K562 (cell line): ENCODE results near the gene DCAF10. TPM values are rescaled to one million over a fixed set of nuclear protein-coding genes. Genes with fewer than 3 reads are reported as not detected.
A peak's percentile ranks its signal among the peaks of the same experiment; 100 is the strongest.

Experiments
- ATAC-seq: fragments of 200-7000 bp; cut with Tn5 transposase; 3 replicates; pipeline ENCODE4 v1.9.1; 2020; ENCODE audit warnings: moderate library complexity
- BruUV-seq: library from RNA; stranded (reverse); fragments of 400-500 nt; replicated peaks from 2 replicates; lab custom pipeline; 2021; lab: Mats Ljungman, UMichigan
- CTCF ChIA-PET: fragments of 300-600 bp; formaldehyde crosslinking; extraction: SDS; loops from one replicate; lab custom pipeline; 2021; ENCODE audit warnings: low intra/inter-chr PET ratio; lab: Yijun Ruan, JAX
- POLR2A ChIA-PET: fragments of 300-600, 350-650 bp; sonication (Branson Sonifier 250); formaldehyde crosslinking; extraction: SDS; loops from one replicate; lab custom pipeline; 2021; ENCODE audit warnings: antibody characterized with exemption, inconsistent platforms; lab: Yijun Ruan, JAX
- DNase-seq, 4 experiments: peaks; one replicate each; pipeline versions ENCODE4 v3.0.0 to v3.0.0-alpha.2; 2011 to 2018; ENCODE audit warnings: low spot score in 3 of 4, mixed read lengths in 3 of 4; ENCODE audit errors: extremely low read depth in 1 of 4
- FAIRE-seq: peaks from 2 replicates; lab custom pipeline; 2011; peaks lifted over from hg19 to GRCh38; lab: Jason Lieb, UNC
- H2AFZ ChIP-seq: 2 replicates; pipeline ENCODE4 v1.6.0; 2011; ENCODE audit warnings: low read depth, low read length, control low read depth, inconsistent platforms
- H3K27ac ChIP-seq: fragments of 200-600 bp; 3 replicates; pipeline ENCODE4 v1.8.0; 2011; ENCODE audit warnings: low read depth, mild to moderate bottlenecking, control low read depth, inconsistent platforms, low read length, moderate library complexity, mixed read lengths; ENCODE audit errors: extremely low read depth
- H3K27me3 ChIP-seq, 2 experiments: fragments of 300-600 bp in 1 of 2; 2 replicates in 1 of 2; 3 replicates in 1 of 2; pipeline versions ENCODE4 v1.6.0 to v1.8.0; 2011; ENCODE audit warnings: inconsistent platforms in 2 of 2, low read length in 2 of 2, mild to moderate bottlenecking in 1 of 2, mixed read lengths in 1 of 2, moderate library complexity in 1 of 2; ENCODE audit not compliant: control insufficient read depth in 2 of 2, insufficient read depth in 2 of 2
- H3K36me3 ChIP-seq: fragments of 300-600 bp; 3 replicates; pipeline ENCODE4 v1.8.0; 2011; ENCODE audit warnings: mild to moderate bottlenecking, low read length, inconsistent platforms; ENCODE audit not compliant: control insufficient read depth, insufficient read depth
- H3K4me1 ChIP-seq, 2 experiments: fragments of 200-600 bp in 1 of 2; replicated peaks in 1 of 2; 2 replicates in 1 of 2; 3 replicates in 1 of 2; pipeline versions ENCODE4 v1.5.1 to v1.8.0; 2011; ENCODE audit warnings: inconsistent platforms in 2 of 2, low read length in 2 of 2, mild to moderate bottlenecking in 1 of 2, mixed read lengths in 1 of 2, moderate library complexity in 1 of 2; ENCODE audit not compliant: control insufficient read depth in 2 of 2, insufficient read depth in 2 of 2
- H3K4me2 ChIP-seq: 2 replicates; pipeline ENCODE4 v1.6.1; 2011; ENCODE audit warnings: low read length, control low read depth, inconsistent platforms, mixed read lengths; ENCODE audit not compliant: insufficient read depth
- H3K4me3 ChIP-seq: fragments of 200-600 bp; sonication (generic), shearing (Covaris generic); 2 replicates; pipeline ENCODE4 v1.5.1; 2016; ENCODE audit warnings: control low read depth, inconsistent platforms
- H3K79me2 ChIP-seq: fragments of 200-600 bp; 3 replicates; pipeline ENCODE4 v1.8.0; 2011; ENCODE audit warnings: low read length, inconsistent platforms; ENCODE audit not compliant: control insufficient read depth, insufficient read depth
- H3K9ac ChIP-seq, 2 experiments: 2 replicates each; pipeline versions ENCODE4 v1.6.0 to v1.6.1; 2011; ENCODE audit warnings: low read depth in 2 of 2, low read length in 2 of 2, control low read depth in 1 of 2, inconsistent platforms in 1 of 2, mild to moderate bottlenecking in 1 of 2, mixed read lengths in 1 of 2; ENCODE audit not compliant: insufficient read depth in 1 of 2
- H3K9me1 ChIP-seq: one replicate; pipeline ENCODE4 v1.6.0; 2011; ENCODE audit warnings: inconsistent platforms, mild to moderate bottlenecking, low read length, moderate library complexity; ENCODE audit not compliant: control insufficient read depth, insufficient read depth
- H3K9me3 ChIP-seq: replicated peaks from 2 replicates; pipeline ENCODE4 v1.5.1; 2011; ENCODE audit warnings: low read depth, low read length, inconsistent platforms; ENCODE audit not compliant: control insufficient read depth, insufficient read depth
- H4K20me1 ChIP-seq: replicated peaks from 2 replicates; pipeline ENCODE4 v1.6.1; 2011; ENCODE audit warnings: low read length, inconsistent platforms, mixed read lengths; ENCODE audit not compliant: control insufficient read depth, insufficient read depth
- FOXP1 ChIP-seq: sonication (generic); formaldehyde crosslinking; IDR thresholded peaks from 2 replicates; pipeline ENCODE4 v1.8.0; 2022; ENCODE audit warnings: mild to moderate bottlenecking, missing genetic modification reagents
- ILF3 ChIP-seq: fragments of 450-650 bp; IDR thresholded peaks from 2 replicates; pipeline ENCODE4 v1.6.1; 2018; ENCODE audit warnings: antibody characterized with exemption, mild to moderate bottlenecking, moderate library complexity, borderline replicate concordance
- POLR2A ChIP-seq: fragments of 450-650 bp; conservative IDR thresholded peaks from 2 replicates; pipeline ENCODE4 v1.6.1; 2016
- POLR2AphosphoS5 ChIP-seq: IDR thresholded peaks from 2 replicates; pipeline ENCODE4 v1.6.1; 2011; ENCODE audit warnings: mild to moderate bottlenecking, low read depth, low read length, moderate library complexity; ENCODE audit not compliant: control insufficient read depth, insufficient read depth
- SRSF7 ChIP-seq: fragments of 200-400 bp; formaldehyde crosslinking; optimal IDR thresholded peaks from 2 replicates; pipeline ENCODE3; 2017; ENCODE audit warnings: mild to moderate bottlenecking, low read depth, low read length
- WGBS: fragments of 100-300 bp; shearing (Covaris generic); methylation state at CpG from one replicate; pipeline ENCODE4 v1.1.6; 2016; ENCODE audit warnings: low coverage, mixed read lengths; ENCODE audit not compliant: insufficient coverage; ENCODE audit errors: missing lambda C conversion rate; 5-methylcytosine and 5-hydroxymethylcytosine counted together
- in situ Hi-C: fragments of 300-500 bp; cut with MboI; formaldehyde crosslinking; loops from 4 replicates; pipeline ENCODE4 v1.15.0; 2018; ENCODE audit warnings: inconsistent platforms, mixed read lengths
- intact Hi-C: fragments of 100-400 bp; cut with micrococcal nuclease; formaldehyde crosslinking; loops from 2 replicates; pipeline ENCODE4 v1.14.2; 2022
- polyA plus RNA-seq, 8 experiments: library from polyadenylated mRNA; depleted of rRNA in 4 of 8; stranded (reverse) in 5 of 8; unstranded in 3 of 8; fragments of >200 nt; fragmentation: Nextera tagmentation in 2 of 8; fragmentation: Illumina TruSeq in 1 of 8; extraction: Ambion mirVana in 2 of 8; extraction: Trizol in 1 of 8; gene quantifications; 2 replicates each; pipeline versions ENCODE4 v1.2.1 to v1.2.3, GENCODE V29; 2011 to 2014; ENCODE audit warnings: inconsistent platforms in 1 of 8, missing spikeins in 1 of 8
- total RNA-seq, 7 experiments: library from RNA; depleted of rRNA in 6 of 7; stranded (reverse); fragments of >200 nt in 6 of 7; fragmentation: Illumina TruSeq in 2 of 7; extraction: Trizol in 2 of 7; gene quantifications; 2 replicates each; pipeline versions ENCODE4 v1.2.1 to v1.2.3, GENCODE V29; 2011 to 2021; ENCODE audit warnings: low replicate concordance in 1 of 7

DCAF10 gene
- total and polyA plus RNA-seq, 9 of the 15 experiments (the other 6 are each of a cell fraction or from before 2014, with no cell fraction given) = 6.8 to 40.1 (median 16.9) TPM

DNA sequence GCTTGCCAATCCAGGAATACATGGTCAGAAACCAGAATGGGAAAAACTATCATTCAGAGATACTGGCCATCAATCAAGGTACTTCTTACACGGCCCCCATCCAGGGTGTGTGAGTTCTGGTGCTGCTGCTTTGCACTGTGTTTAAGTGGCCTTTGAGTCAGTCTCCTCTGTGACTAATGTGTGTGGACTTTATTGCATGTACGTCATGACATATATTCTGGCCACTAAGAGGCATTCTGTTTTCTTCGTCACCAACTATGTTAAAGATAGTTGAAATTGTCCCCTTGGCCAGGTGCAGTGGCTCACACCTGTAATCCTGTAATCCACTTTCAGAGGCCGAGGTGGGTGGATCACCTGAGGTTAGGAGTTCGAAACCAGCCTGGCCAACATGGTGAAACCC lies 24.3 kb upstream of the DCAF10 start:
- H3K4me2 ChIP-seq = no peak overlapping the region
- no peak for DNase-seq
- H3K4me3 ChIP-seq = no peak overlapping the region
- TF ChIP-seq POLR2A = 0 out of 2 replicates have a peak, but pooled peaks have one; percentile 15
- TF ChIP-seq FOXP1 (CRISPR knock-in tag) = no peak
- 0 out of 2 replicates have a peak, but pooled peaks have one; percentile 29 for TF ChIP-seq ILF3
- TF ChIP-seq, all 486 proteins: peak for 2
- WGBS = 89% methylated on average over 5 of the region's 5 CpGs
- in situ Hi-C loops = no loop called here
- ATAC-seq (peak; percentile 18; the same call in 2 of the 3 replicates), FAIRE-seq (no peak)
- peaks cover 78% of the 10 kb centered on the region for H3K36me3 ChIP-seq
- POLR2A ChIA-PET = interaction anchor here (0.7 to 3.1 kb wide), 2 partner anchors 7 to 184 kb away, joined by 3 to 23 read pairs; partner anchors contain the start of genes EXOSC3 and TOMM5
- CTCF ChIA-PET = no interaction called here
- H3K79me2 ChIP-seq = peaks cover 15% of the 10 kb centered on the region; the same call in 2 of the 3 replicates
- H3K27ac ChIP-seq = no peak overlapping the region
- no peaks in the 10 kb centered on the region for H3K9me1 ChIP-seq
- no peaks in the 10 kb centered on the region for H3K27me3 ChIP-seq
- H3K9me3 ChIP-seq = no peaks in the 10 kb centered on the region
- H3K4me1 ChIP-seq = no peaks in the 10 kb centered on the region
- no peak overlapping the region for H2AFZ ChIP-seq
- H3K9ac ChIP-seq = no peak overlapping the region
- intact Hi-C loops = no loop called here
- BruUV-seq = no TSS peak
- H4K20me1 ChIP-seq = no peaks in the 10 kb centered on the region

DNA sequence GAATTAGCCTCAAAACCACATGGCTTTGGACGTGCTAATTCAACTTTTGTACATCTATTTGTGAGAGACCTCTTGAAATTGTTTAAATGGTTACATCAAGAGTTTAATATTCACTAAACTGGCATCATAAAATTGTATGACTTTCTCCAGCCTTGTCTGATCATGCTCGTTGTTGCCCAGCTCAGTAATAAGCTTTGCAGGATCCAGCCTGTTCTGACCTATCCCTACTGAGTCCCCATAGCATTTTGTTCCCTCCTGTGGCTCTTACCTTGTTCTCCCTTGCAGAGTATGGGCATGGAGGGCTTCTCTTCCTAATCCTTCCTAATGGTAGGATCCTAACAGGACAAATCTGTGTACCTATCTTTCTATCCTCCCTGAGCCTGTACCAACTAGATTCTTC lies 22.1 kb upstream of the DCAF10 start:
- no peak for ATAC-seq
- CTCF ChIA-PET = no interaction called here
- H3K27ac ChIP-seq = no peak overlapping the region

More for the DNA sequence above, 22.1 kb upstream of the DCAF10 start:
- Histone ChIP-seq H3K4me2 (no peak overlapping the region), H3K9ac (no peak overlapping the region), H3K9me1 (peaks cover 3% of the 10 kb centered on the region), H4K20me1 (0 out of 2 replicates have a peak, but pooled peaks cover 5% of the 10 kb centered on the region), H3K4me1 (peaks cover 0 to 9% of the 10 kb centered on the region in 2 experiments; a peak in 2 of 5 replicates), H2AFZ (no peak overlapping the region), H3K36me3 (peaks cover 86% of the 10 kb centered on the region), H3K27me3 (no peaks in the 10 kb centered on the region)
- FAIRE-seq = no peak
- in situ Hi-C loops = no loop called here
- POLR2A ChIA-PET = interaction anchor here (3.3 kb wide), 1 partner anchor 9 kb away, joined by 15 read pairs; no protein-coding TSS in a partner anchor
- DNase-seq = no peak
- intact Hi-C loops = no loop called here
- BruUV-seq = no TSS peak
- WGBS = 89% methylated on average over 2 of the region's 2 CpGs
- TF ChIP-seq POLR2AphosphoS5 (peak; percentile 39; the same call in 1 of the 2 replicates), SRSF7 (no peak)
- TF ChIP-seq, all 486 proteins: peak for 1
- Histone ChIP-seq H3K4me3 (no peak overlapping the region), H3K9me3 (no peaks in the 10 kb centered on the region), H3K79me2 (peaks cover 37% of the 10 kb centered on the region)
